DND-41 (cell line): ENCODE results near the gene CWF19L1.

Experiments used
- ATAC-seq: fragments of 200-7000 bp; cut with Tn5 transposase; 3 replicates; pipeline ENCODE4 v1.9.1; 2021; ENCODE audit warnings: low read depth; ENCODE audit not compliant: insufficient read depth
- DNase-seq: peaks from one replicate; pipeline ENCODE4 v3.0.0-alpha.2; 2020
- H2AFZ ChIP-seq: 2 replicates; pipeline ENCODE4 v1.6.0; 2012; ENCODE audit warnings: low read depth, low read length
- H3K27ac ChIP-seq: 2 replicates; pipeline ENCODE4 v1.5.1; 2012; ENCODE audit warnings: low read length, inconsistent platforms
- H3K27me3 ChIP-seq: fragments of 200-600 bp; sonication (generic); 2 replicates; pipeline ENCODE4 v1.6.0; 2012; ENCODE audit warnings: low read length, mild to moderate bottlenecking, inconsistent platforms; ENCODE audit not compliant: insufficient read depth, poor library complexity
- H3K36me3 ChIP-seq: 2 replicates; pipeline ENCODE4 v1.5.1; 2012; ENCODE audit warnings: low read length, inconsistent platforms; ENCODE audit not compliant: insufficient read depth
- H3K4me1 ChIP-seq: 2 replicates; pipeline ENCODE4 v1.5.1; 2012; ENCODE audit warnings: mild to moderate bottlenecking, low read length; ENCODE audit not compliant: insufficient read depth
- H3K4me2 ChIP-seq: 2 replicates; pipeline ENCODE4 v1.6.0; 2012; ENCODE audit warnings: mild to moderate bottlenecking, moderate library complexity, low read length, inconsistent platforms; ENCODE audit not compliant: insufficient read depth
- H3K4me3 ChIP-seq, 2 experiments: fragments of 200-600 bp in 1 of 2; shearing (Covaris generic) in 1 of 2; 2 replicates each; pipeline ENCODE4 v1.5.1; 2012 to 2016; ENCODE audit warnings: inconsistent platforms in 2 of 2, low read length in 2 of 2, mild to moderate bottlenecking in 2 of 2, low read depth in 1 of 2, moderate library complexity in 1 of 2
- H3K79me2 ChIP-seq: 2 replicates; pipeline ENCODE4 v1.6.0; 2012; ENCODE audit warnings: low read length, inconsistent platforms; ENCODE audit not compliant: insufficient read depth
- H3K9ac ChIP-seq: 2 replicates; pipeline ENCODE4 v1.6.0; 2012; ENCODE audit warnings: low read depth, mild to moderate bottlenecking, inconsistent platforms, low read length, moderate library complexity
- H3K9me3 ChIP-seq: 2 replicates; pipeline ENCODE4 v1.5.1; 2012; ENCODE audit warnings: low read length, moderate library complexity, mild to moderate bottlenecking, inconsistent platforms; ENCODE audit not compliant: insufficient read depth, severe bottlenecking
- H4K20me1 ChIP-seq: 2 replicates; pipeline ENCODE4 v1.6.0; 2012; ENCODE audit warnings: low read length; ENCODE audit not compliant: insufficient read depth
- CTCF ChIP-seq: IDR thresholded peaks from 2 replicates; pipeline ENCODE4 v1.5.1; 2012; ENCODE audit warnings: borderline replicate concordance, low read length, moderate library complexity, mild to moderate bottlenecking; ENCODE audit not compliant: poor library complexity, severe bottlenecking; ENCODE audit errors: extremely low read depth
- EZH2 ChIP-seq: IDR thresholded peaks from 3 replicates; pipeline ENCODE4 v1.6.1; 2012; ENCODE audit warnings: borderline replicate concordance, low read depth, mild to moderate bottlenecking, moderate library complexity, low read length, inconsistent platforms; ENCODE audit not compliant: severe bottlenecking

Gene CWF19L1

GRCh38 chr10:100307684-100308083 is 40.2 kb upstream of the CWF19L1 start:
- DNase-seq (no peak), ATAC-seq (no peak)
- no peak overlapping the region for H3K4me2 ChIP-seq

GRCh38 chr10:100306861-100307260 is 39.4 kb upstream of the CWF19L1 start:
- no peak for TF ChIP-seq CTCF
- no peak for TF ChIP-seq EZH2
- no peaks in the 10 kb centered on the region for H4K20me1 ChIP-seq
- no peak for DNase-seq
- H3K4me2 ChIP-seq = no peak overlapping the region
- peaks cover 19% of the 10 kb centered on the region for H3K27me3 ChIP-seq
- no peak overlapping the region for H2AFZ ChIP-seq
- H3K36me3 ChIP-seq = no peaks in the 10 kb centered on the region
- H3K79me2 ChIP-seq = no peaks in the 10 kb centered on the region
- no peak for ATAC-seq
- no peak overlapping the region for H3K9ac ChIP-seq
- no peak overlapping the region for H3K27ac ChIP-seq
- H3K4me3 ChIP-seq = no peak overlapping the region
- no peaks in the 10 kb centered on the region for H3K4me1 ChIP-seq
- H3K9me3 ChIP-seq = no peaks in the 10 kb centered on the region

More at GRCh38 chr10:100307684-100308083, 40.2 kb upstream of the CWF19L1 start:
- Histone ChIP-seq H3K27ac (no peak overlapping the region), H3K4me1 (no peaks in the 10 kb centered on the region), H2AFZ (no peak overlapping the region), H3K9ac (no peak overlapping the region), H4K20me1 (no peaks in the 10 kb centered on the region), H3K27me3 (peaks cover 24% of the 10 kb centered on the region), H3K36me3 (no peaks in the 10 kb centered on the region), H3K79me2 (no peaks in the 10 kb centered on the region), H3K9me3 (no peaks in the 10 kb centered on the region), H3K4me3 (no peak overlapping the region)
- TF ChIP-seq CTCF (no peak), EZH2 (no peak)

GRCh38 chr10:100304414-100304813 is 37.0 kb upstream of the CWF19L1 start:
- no peak overlapping the region for H3K4me2 ChIP-seq
- no peaks in the 10 kb centered on the region for H3K9me3 ChIP-seq
- no peaks in the 10 kb centered on the region for H3K79me2 ChIP-seq
- ATAC-seq = no peak
- no peaks in the 10 kb centered on the region for H3K36me3 ChIP-seq
- TF ChIP-seq EZH2 = no peak
- no peak for TF ChIP-seq CTCF
- peaks cover 10% of the 10 kb centered on the region for H3K27me3 ChIP-seq
- H3K27ac ChIP-seq = no peak overlapping the region
- no peak overlapping the region for H3K4me3 ChIP-seq
- H2AFZ ChIP-seq = no peak overlapping the region
- DNase-seq = no peak
- H4K20me1 ChIP-seq = no peaks in the 10 kb centered on the region
- H3K4me1 ChIP-seq = no peaks in the 10 kb centered on the region
- no peak overlapping the region for H3K9ac ChIP-seq
